Measurements from ENCODE around the gene C6orf136. TPM values are rescaled to one million over a fixed set of nuclear protein-coding genes. Genes with fewer than 3 reads are reported as not detected.
"Not testable (repeated sequence)": the region's sequence is repeated elsewhere in the genome, so short reads cannot be mapped to it uniquely, and the experiment has no call there.

Gene C6orf136
- total RNA-seq, 1 donor from 2014 or later = 20.1 TPM

DNA sequence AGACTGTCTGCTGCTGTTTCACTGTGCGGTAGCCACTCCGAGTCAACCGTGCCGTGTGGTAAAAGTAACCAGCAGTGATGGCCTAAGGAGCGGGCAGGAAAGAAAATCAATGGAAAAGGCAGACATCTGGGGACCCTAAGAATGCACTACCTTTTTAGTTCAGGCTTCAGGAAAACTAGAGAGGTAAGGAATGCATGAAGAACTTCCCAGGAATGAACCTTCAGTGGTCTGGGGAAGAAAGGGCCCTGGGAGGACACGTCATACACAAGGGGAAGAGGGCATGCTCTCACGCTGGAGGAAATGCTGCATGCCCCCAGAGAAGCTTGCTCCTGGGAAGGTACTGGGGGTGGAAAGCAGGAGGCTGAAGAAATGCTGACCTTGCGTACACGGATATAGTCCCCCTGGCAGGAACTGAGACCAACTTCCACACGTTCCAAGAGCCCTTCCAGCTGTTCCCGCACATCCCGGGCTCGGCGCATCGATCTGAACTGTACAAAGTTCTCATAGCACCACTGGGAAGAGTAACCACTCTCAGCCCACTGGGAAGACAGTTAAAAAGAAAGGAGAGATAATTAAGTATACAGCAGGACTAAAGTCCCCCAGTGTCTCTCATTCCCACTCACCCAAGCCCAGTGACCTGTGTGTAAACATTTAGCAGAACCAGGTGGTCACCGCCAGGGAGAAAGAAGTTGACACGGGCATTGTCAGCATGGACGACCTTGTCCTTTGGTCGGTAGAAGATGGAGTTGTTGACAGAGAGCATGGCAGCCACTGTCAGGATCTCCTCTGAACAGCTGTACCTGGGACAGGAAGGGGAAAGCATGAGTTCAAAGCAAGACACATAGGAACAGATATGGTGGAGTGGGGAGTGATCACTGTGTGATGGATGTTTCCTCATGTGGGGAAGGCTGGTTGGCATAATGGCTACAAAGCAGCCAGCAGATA is 8.1 kb downstream of the C6orf136 start:
- intact Hi-C loops (cut with micrococcal nuclease) = no loop called here

DNA sequence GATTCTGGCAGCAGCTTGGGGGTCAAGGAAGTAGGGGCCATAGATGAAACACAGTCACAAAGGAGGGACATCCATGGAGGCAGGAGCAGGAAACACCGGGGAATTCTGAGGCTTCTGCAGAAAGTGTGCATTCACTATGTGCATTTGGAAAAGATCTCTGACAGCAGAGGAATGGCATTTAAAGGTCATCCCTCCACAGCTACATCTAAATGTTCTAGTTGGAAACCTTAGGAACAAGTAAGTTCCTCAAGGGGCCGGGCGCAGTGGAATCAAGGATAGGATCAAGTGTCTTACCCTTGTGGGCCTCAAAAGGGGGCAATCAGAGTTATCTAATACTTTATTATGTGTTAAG is 8.8 kb downstream of the C6orf136 start:
- intact Hi-C loops (cut with micrococcal nuclease) = no loop called here

DNA sequence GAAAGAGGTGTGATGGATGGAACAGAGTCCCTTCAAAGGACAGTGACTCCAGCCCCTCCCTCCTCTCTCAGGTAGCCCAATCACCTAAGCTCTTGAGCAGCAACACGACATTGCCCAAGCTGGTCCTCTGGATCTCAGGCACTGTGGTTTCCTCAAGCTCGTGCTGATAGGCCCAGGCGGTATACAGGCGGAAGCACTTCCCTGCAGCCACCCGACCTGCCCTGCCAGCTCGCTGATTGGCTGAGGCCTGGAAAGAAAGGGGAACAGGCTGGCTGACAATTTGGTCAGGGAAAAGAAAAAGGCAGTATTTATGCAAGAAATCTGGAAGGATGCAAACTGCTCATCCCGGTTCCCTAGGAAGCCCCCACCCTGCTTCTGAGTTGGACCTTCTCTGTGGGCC is 9.6 kb downstream of the C6orf136 start:
- intact Hi-C loops (cut with micrococcal nuclease) = no loop called here

GRCh38 chr6:30657454-30657853 is 10.5 kb downstream of the C6orf136 start:
- intact Hi-C loops (cut with micrococcal nuclease) = no loop called here

DNA sequence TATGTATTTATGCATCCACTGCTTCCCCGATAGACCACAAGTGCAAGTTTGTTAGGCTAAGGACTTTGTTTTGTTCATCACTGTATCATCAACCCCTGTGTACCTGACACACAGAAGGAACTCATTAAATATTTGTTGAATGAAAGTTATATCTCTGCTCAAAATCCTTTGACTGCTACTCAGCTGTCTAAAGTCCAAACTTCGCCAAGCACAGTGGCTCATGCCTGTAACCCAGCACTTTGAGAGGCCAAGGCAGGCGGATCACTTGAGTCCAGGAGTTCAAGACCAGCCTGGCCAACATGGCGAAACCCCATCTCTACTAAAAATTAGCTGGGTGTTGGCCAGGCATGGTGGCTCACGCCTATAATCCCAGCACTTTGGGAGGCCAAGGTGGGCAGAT is 11.0 kb downstream of the C6orf136 start:
- intact Hi-C loops (cut with micrococcal nuclease) = not testable (repeated sequence)

DNA sequence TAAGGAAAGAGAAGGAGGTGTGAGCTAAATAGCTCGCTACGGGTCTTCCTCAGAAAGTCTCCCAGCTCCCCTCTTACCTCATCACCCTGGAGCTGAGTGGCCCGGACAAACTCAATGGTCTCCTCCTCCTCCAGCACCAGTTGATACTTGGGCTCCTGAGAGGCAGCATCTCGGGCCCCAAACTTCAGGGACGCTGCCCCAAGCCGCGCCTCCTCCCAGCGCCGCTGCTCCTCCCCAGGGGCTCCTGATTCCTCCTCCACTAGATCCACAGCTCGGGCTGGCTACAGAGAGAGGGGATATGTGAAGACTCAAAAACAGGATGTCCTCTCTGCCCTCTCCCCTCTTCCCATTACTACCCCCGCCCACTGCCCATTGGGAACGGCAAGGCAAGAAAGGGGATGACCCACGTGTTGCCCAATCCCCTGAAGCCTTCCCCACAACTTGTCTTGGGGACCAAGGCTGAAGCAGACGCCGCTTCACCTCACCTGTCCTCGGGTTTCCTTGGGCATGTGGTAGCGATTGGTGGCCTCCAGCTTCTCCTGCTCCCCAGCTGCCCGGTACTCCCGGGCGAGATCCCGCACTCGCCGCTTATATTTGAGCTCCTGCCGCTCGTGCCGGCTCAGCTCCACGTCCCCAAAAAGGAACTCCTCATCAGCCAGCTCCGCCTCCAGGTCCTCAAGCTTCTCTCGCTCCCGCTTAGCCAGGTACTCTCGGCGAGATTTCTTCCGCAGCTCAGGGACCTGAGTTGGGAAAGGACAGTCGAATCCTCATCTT is 18.2 kb downstream of the C6orf136 start:
- intact Hi-C loops (cut with micrococcal nuclease) = no loop called here

- intact Hi-C loops (cut with micrococcal nuclease) = not testable (repeated sequence)
Observed at GRCh38 chr6:30666300-30666699, 19.4 kb downstream of the C6orf136 start.

DNA sequence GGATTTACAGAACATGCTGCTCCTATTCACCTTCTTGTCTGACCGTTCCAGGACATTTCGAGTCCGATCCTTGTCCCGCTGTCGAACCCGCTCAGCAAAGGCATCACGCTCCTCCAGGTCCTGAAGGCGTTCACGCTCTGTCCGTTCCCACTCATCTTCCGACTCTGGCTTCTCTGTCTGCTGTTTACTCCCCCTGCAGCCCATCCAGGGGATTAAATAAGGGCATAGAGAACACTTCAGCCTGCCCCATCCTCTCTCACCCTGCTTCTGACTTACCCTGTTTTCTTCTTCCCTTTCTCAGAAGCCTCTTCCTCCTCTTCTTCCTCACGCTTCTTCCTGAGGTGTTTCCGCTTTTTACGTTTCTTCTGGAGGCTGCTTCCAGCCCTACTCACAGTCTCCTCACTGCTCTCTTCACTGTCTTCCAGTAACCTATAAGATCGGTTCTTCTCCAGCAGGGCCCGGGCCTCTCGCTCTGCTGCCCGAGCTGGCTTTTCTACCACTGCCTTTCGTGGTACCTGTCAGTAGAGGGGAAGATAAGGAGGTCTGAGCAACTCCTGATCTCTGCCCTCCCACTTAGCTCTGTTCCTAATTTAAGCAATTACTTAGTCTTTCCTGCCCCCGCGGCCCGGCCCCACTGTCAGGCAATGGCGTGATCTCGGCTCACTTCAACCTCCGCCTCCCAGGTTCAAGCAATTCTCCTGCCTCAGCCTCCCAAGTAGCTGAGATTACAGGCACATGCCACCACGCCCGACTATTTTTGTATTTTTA is 24.0 kb downstream of the C6orf136 start:
- intact Hi-C loops (cut with micrococcal nuclease) = loop anchor here (10.0 kb wide), 1 partner anchor 244 kb away; the partner anchor contains the start of gene VARS2

DNA sequence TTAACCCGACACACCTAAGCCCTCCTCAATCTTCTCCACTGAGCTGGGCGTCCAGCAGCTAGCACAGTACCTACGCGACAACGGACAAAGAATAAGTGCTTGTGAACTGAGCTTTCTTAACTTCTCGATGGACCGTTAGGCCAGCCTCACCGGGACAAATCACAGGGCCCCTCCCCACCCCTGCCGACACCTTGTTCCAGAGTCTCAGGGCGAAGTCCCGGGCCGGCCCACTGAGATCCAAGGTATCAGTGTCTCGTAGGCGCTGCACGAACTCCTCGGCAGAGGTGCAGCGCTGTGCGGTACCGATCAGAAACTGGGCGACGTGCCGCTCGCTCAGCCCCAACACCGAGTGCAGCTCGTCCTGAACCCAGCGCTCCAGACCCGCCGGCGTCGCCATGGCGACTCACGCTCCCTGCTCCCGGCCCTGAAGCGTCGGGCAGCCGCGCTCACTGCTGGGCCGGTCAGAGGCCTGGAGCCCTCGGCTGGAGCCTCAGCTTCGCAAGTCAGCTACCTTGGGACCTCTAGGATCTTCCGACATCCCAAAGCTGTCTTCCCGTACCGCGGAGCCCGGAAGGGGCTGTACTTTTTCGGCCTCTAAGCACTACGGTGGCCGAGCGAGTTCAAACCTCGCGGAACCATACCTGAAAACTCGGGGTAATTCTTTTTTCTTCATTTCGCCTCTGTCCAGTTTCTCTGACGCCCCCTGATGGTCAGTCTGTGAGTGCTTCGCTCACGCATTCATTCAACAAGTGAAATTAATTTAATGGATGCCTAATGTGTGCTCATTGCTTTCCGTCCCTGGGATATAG is 25.7 kb downstream of the C6orf136 start, which contains the start of gene DHX16:
Gene DHX16, minus strand, starts transcription at position 562 of the 809 bp plus-strand sequence. Its CDS starts 165 bp downstream, at position 397.
- intact Hi-C loops (cut with micrococcal nuclease) = loop anchor here (1.0 to 10.0 kb wide), 5 partner anchors 25 to 242 kb away; partner anchors contain the start of genes ATAT1, C6orf136, MRPS18B and PPP1R10

GRCh38 chr6:30676660-30677285 is 29.8 kb downstream of the C6orf136 start:
- intact Hi-C loops (cut with micrococcal nuclease) = loop anchor here (10.0 kb wide), 1 partner anchor 238 kb away; the partner anchor contains the start of gene VARS2

DNA sequence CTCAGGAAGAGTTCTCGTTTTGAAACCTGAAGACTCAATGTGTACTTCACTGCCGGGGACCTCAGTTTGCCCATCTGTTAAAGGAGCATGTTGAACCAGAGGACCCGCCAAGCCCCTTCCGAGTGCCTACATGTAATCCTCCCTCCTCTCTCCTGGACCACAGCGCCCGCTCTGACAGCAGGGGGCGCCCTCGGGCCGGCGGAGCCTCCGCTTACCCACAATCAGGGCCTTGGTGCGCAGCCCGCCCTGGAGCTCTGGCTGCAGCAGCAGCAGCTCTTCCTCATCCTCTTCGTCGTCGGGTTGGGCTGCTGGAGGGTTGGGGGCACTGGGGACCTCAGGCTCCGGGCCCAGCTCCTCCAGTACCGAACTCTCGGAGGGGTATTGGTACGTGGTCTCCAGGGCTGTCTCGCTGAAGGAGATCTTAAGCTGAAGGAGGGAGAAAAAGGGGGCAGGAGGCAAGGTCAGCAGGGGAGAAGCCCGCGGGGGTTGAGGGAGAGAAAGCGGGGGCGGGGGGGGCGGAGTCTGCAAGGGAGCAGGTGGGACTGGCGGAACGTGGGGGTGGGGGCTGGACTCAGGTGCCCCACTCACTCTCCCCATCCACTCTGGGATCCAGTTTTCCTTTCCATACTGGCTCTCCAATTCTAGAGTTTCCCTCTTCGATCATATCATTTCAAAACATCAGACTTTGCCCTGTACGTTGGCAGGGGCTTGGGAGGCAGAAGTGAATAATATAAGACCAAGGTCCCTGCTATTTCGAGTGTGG is 32.2 kb downstream of the C6orf136 start:
- intact Hi-C loops (cut with micrococcal nuclease) = loop anchor here (1.0 to 10.0 kb wide), 3 partner anchors 43 to 236 kb away; partner anchors contain the start of gene VARS2

DNA sequence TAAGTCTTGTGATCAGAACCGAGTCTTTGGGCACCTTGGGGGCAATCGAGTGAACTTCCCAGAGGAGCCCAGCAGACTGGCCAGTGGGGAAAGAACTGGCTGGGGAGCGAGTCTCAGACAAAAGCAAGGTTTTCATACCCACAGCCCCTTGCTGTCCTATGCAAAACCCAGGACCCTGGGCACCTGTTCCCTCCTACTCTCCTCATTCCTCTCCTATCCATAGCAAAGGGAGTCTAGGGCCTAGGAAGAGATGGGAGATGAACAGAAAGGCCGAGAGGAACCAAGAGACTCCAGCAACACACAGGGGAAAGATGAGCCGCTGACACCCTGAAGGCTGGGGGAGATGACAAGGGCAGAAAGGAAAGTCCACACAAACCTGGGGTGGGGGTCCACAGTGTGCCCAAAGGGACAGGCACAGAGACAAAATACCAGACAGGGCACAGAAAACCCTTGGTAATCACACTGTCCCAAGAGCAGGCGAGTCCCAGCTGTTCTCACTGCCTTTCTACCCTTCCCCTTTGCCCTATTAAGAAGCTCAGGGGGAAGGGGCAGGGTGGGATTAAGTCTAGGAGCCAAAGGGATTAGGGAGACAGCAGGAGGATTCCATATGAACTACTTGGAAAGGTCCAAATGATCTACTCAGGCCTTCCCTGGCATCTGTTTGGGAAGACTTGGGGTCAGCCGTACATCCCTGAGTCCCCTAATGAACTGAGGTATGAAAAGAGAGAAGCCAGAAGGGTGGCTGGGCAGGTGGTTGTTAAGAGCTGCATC is 33.0 kb downstream of the C6orf136 start:
- intact Hi-C loops (cut with micrococcal nuclease) = loop anchor here (1.0 to 10.0 kb wide), 4 partner anchors 42 to 475 kb away; partner anchors contain the start of genes CCHCR1, TCF19 and VARS2

GRCh38 chr6:30681766-30682142 is 34.8 kb downstream of the C6orf136 start:
- intact Hi-C loops (cut with micrococcal nuclease) = loop anchor here (1.0 to 10.0 kb wide), 6 partner anchors 35 to 473 kb away; partner anchors contain the start of genes C6orf136, CCHCR1, HLA-E and MDC1

DNA sequence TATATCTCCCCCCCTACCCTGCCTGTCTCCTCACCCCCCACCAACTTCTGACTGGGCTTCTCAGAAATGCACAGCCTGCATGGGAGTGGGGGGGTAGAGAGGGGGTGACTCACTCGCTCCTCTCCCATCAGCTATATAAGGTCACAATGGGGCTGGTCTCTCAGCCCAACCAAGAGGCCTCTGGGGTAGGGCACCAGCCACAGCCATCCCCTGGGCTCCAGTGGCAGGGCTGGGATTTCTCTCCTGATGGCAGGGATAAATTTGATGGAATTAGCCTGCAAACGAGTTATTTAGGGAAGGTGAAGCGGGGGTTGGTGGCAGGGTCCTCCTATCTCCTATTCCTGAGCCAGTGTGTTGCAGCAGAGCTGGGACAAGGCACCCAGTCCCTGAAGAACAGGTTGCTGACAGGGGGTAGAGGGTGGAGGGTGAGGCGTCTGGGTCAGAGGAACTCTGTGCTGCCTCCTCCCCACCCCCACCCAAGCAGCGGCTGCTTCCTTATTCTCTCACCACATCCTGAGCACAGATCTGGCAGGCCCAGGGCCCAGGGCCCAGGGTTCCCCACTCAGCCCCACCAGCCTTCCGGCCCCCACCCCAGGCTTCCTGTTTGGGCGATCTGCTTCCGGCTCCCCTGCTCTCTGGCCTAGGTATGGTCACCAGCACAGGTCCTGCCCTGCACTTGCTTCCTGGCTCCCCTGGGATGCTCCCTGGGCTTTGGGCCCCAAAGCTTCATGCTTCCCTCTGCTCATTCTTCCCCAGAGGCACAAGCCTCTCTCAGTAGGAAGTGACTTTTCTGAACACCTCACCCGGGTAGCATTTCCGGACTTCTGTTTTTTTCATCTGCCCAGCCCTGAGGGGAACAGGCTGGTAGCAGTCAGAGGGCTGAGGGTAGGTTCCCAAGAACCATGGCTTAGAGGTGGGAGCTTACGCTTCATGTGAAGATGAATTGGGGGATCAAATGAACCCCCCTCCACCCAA is 35.5 kb downstream of the C6orf136 start:
- intact Hi-C loops (cut with micrococcal nuclease) = loop anchor here (1.0 to 10.0 kb wide), 6 partner anchors 35 to 472 kb away; partner anchors contain the start of genes C6orf136, CCHCR1, HLA-E and MDC1

DNA sequence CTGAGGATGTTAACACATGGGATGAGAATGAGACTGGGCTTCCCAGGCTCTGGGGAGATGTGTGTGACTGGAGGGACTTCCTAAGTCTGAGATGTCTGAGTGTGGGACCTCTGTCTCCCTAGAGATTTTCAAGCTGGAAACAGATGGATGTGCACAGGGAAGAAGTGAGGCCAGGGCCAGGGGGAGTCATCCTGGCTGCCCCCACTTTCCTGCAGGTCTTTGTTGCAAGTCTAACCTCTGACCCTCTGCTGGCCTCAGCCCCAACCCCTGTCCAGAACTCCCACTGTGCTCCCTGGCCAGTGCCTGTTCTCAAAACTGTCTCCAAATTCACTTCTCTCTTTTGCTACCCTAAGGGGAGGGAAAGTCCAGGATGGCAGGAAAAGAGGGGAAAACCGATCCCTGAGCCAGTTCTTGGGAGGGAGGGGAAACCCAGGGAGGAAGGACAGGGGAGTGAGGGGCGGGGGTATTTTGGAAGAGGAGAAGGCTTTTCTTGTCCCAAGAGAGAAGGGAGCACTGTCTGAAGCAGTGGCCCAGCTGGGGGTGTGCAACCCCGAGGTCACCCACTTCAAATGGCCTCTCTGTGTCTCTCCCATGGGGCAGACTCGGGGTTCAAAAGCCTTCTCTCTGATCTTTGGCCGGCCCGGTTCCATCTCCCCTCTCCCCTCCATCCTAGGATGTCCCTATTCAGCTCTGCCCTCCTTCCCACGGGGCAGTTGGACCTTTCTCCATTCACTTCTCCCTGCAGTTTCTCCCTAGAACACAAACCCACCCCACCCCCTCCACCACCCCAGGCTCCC is 36.4 kb downstream of the C6orf136 start:
- intact Hi-C loops (cut with micrococcal nuclease) = loop anchor here (2.0 to 10.0 kb wide), 4 partner anchors 37 to 471 kb away; partner anchors contain the start of genes C6orf136, CCHCR1, HLA-E and MRPS18B

- intact Hi-C loops (cut with micrococcal nuclease) = loop anchor here (2.0 to 10.0 kb wide), 4 partner anchors 37 to 471 kb away; partner anchors contain the start of genes C6orf136, CCHCR1, HLA-E and MRPS18B
Observed at GRCh38 chr6:30683980-30684338, 37.0 kb downstream of the C6orf136 start.
